Choroid plexus epithelial cell (primary cell): ENCODE results near the gene MICAL3.
"Not testable (repeated sequence)": the region's sequence is repeated elsewhere in the genome, so short reads cannot be mapped to it uniquely, and the experiment has no call there.

Experiments used
- DNase-seq: peaks from one replicate; pipeline ENCODE4 v3.0.0-alpha.2; 2010; ENCODE audit warnings: low read depth
- H3K4me3 ChIP-seq: 2 replicates; pipeline ENCODE4 v1.5.1; 2011; ENCODE audit warnings: low read depth, mild to moderate bottlenecking, control low read depth, low read length, moderate library complexity
- TF ChIP-seq, protein P1 (sequence below): conservative IDR thresholded peaks from 2 replicates; pipeline ENCODE4 v1.5.1; 2011; ENCODE audit warnings: low read depth, mild to moderate bottlenecking, control low read depth, inconsistent platforms, low read length, moderate library complexity

The MICAL3 gene

DNA sequence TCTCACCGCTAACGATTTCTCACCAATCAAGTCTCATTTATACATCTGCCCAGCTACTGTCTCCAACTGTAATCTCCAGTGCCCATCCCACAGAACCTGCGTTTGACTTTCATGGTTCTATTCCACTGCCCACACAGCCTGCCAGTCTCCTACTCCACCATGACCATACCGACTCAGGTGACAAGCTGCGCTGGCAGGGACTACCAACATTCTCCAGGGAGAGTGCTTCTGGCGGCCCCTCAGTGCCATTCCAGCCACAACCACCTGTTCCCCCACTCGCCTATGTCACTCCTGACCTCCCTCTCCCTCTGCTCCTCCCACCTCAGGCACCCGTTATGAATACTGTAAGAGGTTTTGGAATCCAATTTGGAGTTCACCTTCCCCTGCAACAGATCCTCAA, 141.6 kb downstream of the MICAL3 start:
- TF ChIP-seq, protein P1, sequence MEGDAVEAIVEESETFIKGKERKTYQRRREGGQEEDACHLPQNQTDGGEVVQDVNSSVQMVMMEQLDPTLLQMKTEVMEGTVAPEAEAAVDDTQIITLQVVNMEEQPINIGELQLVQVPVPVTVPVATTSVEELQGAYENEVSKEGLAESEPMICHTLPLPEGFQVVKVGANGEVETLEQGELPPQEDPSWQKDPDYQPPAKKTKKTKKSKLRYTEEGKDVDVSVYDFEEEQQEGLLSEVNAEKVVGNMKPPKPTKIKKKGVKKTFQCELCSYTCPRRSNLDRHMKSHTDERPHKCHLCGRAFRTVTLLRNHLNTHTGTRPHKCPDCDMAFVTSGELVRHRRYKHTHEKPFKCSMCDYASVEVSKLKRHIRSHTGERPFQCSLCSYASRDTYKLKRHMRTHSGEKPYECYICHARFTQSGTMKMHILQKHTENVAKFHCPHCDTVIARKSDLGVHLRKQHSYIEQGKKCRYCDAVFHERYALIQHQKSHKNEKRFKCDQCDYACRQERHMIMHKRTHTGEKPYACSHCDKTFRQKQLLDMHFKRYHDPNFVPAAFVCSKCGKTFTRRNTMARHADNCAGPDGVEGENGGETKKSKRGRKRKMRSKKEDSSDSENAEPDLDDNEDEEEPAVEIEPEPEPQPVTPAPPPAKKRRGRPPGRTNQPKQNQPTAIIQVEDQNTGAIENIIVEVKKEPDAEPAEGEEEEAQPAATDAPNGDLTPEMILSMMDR = no peak
- no peak for DNase-seq

DNA sequence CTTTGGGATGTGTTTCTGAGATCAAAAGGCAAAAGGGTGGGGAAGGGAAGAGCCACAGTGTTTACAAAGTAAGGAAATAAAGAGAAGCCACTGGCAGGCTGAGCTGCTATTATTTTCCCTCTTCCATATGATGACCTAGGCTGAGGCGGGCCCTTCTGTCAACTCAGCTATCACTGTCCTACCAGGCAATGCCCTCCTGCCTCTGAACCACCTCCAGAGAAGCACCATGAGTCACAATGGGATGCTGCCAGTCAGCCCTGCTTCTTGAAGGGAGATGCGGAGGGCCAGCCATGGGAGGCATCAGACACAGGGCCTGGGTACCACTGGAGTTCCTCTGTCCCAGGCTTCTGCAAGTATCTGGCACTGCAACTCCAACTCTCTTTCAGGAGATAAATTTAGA, 142.2 kb downstream of the MICAL3 start:
- no peak for DNase-seq
- no peak overlapping the region for H3K4me3 ChIP-seq
- TF ChIP-seq, protein P1 = no peak

More for the DNA sequence above, 141.6 kb downstream of the MICAL3 start:
- H3K4me3 ChIP-seq = no peak overlapping the region

DNA sequence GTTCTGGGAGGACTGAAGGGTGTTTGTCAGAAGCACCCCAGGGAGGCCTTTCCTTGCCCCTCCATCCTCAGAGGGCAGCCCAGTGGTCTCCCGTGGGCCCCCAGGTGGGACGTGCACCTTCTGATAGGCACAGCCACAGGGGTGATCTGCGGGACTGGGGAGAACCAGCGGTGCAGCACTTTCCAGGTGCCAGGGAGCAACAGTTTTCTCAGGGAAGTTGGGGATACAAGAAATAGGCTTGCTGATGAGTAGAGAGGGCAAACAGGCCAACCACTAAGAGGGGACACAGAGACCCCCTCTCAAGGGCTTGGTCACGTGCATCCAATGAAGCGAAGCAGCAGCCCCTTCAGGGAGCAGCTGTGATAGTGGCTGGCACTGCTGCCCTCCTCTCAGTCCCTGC, 143.0 kb downstream of the MICAL3 start:
- no peak overlapping the region for H3K4me3 ChIP-seq
- TF ChIP-seq, protein P1 = no peak
- DNase-seq = no peak

DNA sequence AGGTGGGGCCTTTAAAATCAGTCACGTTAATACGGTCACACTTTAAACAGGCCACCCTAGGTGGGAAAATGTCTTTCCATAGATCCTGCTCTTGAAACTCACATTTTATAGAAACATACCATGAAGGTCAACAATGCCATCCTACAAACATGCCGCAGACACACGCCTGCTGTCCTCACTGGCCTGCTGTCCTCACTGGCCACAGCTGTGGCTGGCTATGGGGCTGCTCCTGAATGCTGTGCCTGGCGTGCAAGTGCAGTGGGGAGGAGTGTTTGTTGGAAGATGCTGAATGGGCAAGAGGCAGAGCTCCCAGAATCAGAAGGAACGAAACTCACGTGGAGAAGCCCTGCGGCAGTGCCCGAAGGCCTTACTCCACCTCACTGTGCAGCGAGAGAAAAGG, 143.9 kb downstream of the MICAL3 start:
- TF ChIP-seq, protein P1 = no peak
- no peak overlapping the region for H3K4me3 ChIP-seq
- no peak for DNase-seq

DNA sequence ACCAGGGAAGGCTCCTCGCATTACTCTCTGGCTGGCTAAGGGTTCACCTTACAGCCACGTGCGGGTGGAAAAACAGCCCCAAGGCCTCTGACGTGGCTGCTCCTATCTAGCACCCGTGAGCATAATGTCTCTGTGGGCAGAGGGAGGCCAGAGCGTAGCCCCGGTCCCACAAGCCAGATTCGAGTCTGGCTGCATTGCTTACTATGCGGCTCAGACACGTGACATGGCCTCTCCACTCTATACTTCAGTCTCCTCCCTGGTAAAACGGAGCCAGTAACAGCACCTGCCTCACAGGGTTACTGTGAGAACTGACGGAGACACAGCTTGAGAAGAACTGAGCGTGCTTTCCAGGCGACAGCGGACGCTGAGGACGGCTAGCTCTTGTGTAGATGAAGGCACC, 144.3 kb downstream of the MICAL3 start:
- no peak overlapping the region for H3K4me3 ChIP-seq
- DNase-seq = no peak
- TF ChIP-seq, protein P1 = no peak

DNA sequence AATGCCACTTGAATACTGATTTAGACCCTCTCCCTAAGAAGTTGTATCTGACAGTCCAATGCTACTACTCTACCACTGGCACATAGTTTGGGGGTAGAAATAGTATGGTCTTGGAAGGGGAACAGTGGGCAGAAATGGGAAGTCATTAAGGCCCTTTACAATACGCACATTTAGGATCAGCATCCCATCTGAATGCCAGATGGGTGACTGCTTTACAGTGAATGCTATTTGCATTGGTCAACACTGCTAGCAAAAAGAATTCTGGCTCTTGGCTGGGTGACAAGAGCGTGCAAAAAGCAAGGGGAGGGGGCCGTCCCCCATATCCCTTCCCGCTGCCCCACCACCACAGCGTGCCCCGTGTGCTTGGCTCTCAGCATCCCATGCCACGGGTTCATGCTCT, 145.4 kb downstream of the MICAL3 start:
- no peak for DNase-seq
- no peak overlapping the region for H3K4me3 ChIP-seq
- TF ChIP-seq, protein P1 = no peak

DNA sequence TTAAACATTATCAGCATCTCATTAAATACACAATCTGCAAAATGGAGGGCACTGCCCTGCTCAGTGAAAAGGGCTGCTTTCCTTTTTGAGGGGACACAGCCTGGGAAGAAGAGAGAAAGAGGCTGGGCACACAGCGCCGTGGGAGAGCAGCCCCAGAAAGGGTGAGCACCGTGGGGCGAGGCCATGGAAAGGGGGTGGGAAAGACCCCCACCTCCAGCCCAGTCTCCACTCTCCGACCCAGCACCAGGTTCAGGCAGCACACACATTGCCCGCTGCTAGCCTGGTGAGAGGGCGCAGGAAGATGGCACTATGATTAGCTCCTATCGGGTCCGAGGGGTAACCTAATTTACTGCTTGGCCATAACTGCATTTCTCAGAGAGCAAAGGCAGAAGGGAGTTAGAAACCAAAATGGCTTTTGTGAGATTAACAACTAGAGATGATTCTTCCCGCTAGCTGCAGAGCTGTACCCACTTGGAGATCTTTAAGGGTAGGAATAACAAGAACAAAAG, 146.1 kb downstream of the MICAL3 start:
- TF ChIP-seq, protein P1 = no peak
- no peak overlapping the region for H3K4me3 ChIP-seq
- DNase-seq = no peak

DNA sequence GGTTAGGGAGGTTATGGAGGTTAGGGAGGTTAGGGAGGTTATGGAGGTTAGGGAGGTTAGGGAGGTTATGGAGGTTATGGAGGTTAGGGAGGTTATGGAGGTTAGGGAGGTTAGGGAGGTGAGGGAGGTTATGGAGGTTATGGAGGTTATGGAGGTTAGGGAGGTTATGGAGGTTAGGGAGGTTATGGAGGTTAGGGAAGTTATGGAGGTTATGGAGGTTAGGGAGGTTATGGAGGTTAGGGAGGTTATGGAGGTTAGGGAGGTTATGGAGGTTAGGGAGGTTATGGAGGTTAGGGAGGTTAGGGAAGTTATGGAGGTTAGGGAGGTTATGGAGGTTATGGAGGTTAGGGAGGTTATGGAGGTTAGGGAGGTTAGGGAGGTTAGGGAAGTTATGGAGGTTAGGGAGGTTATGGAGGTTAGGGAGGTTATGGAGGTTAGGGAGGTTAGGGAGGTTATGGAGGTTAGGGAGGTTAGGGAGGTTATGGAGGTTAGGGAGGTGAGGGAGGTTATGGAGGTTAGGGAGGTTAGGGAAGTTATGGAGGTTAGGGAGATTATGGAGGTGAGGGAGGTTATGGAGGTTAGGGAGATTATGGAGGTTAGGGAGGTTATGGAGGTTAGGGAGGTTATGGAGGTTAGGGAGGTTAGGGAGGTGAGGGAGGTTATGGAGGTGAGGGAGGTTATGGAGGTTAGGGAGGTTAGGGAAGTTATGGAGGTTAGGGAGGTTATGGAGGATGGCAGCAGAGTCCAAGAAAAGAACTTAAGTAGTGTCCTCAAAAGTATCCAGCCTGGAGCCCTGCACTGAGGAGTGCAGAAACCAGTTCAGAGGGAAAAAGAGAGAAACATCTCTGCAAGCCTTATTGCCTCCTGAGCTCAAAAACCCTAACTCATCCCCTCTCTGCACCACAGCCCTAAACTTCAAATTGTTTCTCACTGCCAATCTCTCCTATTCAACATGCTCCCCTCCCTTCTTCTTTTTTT, 147.2 kb downstream of the MICAL3 start:
- not testable (repeated sequence) for H3K4me3 ChIP-seq
- DNase-seq = peak; percentile 36
